DND-41 (cell line): ENCODE data around the gene PDE4D.

ENCODE experiments used
- EZH2 ChIP-seq: IDR thresholded peaks from 3 replicates; pipeline ENCODE4 v1.6.1; 2012; ENCODE audit warnings: borderline replicate concordance, low read depth, mild to moderate bottlenecking, moderate library complexity, low read length, inconsistent platforms; ENCODE audit not compliant: severe bottlenecking
- TF ChIP-seq, protein P1 (sequence below): IDR thresholded peaks from 2 replicates; pipeline ENCODE4 v1.5.1; 2012; ENCODE audit warnings: borderline replicate concordance, low read length, moderate library complexity, mild to moderate bottlenecking; ENCODE audit not compliant: poor library complexity, severe bottlenecking; ENCODE audit errors: extremely low read depth

DNA sequence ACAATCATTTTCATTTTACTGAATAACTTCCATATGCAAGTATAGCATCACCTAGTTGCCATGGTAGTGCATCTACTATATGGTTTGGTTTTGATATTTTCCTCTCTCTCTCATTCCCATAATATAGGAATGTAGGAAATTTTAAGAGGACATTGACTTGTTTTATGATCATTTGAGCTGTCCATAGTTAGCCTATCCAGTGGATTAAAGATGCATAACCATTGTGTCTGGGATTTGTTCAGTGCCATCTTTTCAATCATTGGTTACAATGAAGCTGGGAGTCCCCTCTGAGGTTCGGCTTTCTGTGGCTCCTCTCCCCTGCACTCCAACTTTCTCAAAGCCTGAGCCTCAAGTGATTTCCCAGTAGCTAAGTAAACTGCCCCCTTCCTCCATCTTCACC lies 852.2 kb downstream of the PDE4D start:
- TF ChIP-seq, protein P1, sequence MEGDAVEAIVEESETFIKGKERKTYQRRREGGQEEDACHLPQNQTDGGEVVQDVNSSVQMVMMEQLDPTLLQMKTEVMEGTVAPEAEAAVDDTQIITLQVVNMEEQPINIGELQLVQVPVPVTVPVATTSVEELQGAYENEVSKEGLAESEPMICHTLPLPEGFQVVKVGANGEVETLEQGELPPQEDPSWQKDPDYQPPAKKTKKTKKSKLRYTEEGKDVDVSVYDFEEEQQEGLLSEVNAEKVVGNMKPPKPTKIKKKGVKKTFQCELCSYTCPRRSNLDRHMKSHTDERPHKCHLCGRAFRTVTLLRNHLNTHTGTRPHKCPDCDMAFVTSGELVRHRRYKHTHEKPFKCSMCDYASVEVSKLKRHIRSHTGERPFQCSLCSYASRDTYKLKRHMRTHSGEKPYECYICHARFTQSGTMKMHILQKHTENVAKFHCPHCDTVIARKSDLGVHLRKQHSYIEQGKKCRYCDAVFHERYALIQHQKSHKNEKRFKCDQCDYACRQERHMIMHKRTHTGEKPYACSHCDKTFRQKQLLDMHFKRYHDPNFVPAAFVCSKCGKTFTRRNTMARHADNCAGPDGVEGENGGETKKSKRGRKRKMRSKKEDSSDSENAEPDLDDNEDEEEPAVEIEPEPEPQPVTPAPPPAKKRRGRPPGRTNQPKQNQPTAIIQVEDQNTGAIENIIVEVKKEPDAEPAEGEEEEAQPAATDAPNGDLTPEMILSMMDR: no peak
- no peak for TF ChIP-seq EZH2
